Thyroid gland (tissue), 4 donors: ENCODE data around the gene GIGYF1. TPM values are rescaled to one million over a fixed set of nuclear protein-coding genes. Genes with fewer than 3 reads are reported as not detected.
"Not testable (repeated sequence)": the region's sequence is repeated elsewhere in the genome, so short reads cannot be mapped to it uniquely, and the experiment has no call there.

Experiments used
- DNase-seq, 2 donors: peaks; one replicate each; pipeline ENCODE4 v3.0.0-alpha.2; 2019
- H3K27ac ChIP-seq, 3 donors: fragments of 200-600 bp; sonication (generic); 1 replicate in 2 of 3; 2 replicates in 1 of 3; pipeline ENCODE4 v1.5.1; 2016 to 2019; ENCODE audit warnings: mild to moderate bottlenecking in 1 of 3, moderate library complexity in 1 of 3
- H3K27me3 ChIP-seq: fragments of 200-600 bp; sonication (generic); one replicate; pipeline ENCODE4 v1.5.1; 2019
- H3K36me3 ChIP-seq, 2 donors: fragments of 200-600 bp; sonication (generic); one replicate each; pipeline ENCODE4 v1.5.1; 2016 to 2019
- H3K4me1 ChIP-seq, 2 donors: fragments of 200-600 bp; sonication (generic); one replicate each; pipeline ENCODE4 v1.5.1; 2017 to 2019
- H3K4me3 ChIP-seq, 3 donors: fragments of 200-600 bp; sonication (generic); replicated peaks in 1 of 3; 1 replicate in 2 of 3; 2 replicates in 1 of 3; pipeline ENCODE4 v1.5.1; 2016; ENCODE audit warnings: mild to moderate bottlenecking in 1 of 3
- H3K9me3 ChIP-seq: fragments of 200-600 bp; sonication (generic); one replicate; pipeline ENCODE4 v1.5.1; 2017
- CTCF ChIP-seq, 6 experiments: fragments of 200-600 bp in 3 of 6; fragments of 450-650 bp in 3 of 6; sonication (generic) in 3 of 6; IDR thresholded peaks; one replicate each; pipeline ENCODE4 v1.5.1; 2016 to 2019; ENCODE audit warnings: antibody characterized with exemption in 6 of 6, mild to moderate bottlenecking in 2 of 6, inconsistent platforms in 1 of 6, moderate library complexity in 1 of 6
- POLR2A ChIP-seq, 2 donors: fragments of 450-650 bp; IDR thresholded peaks; one replicate each; pipeline ENCODE4 v1.6.1; 2017; ENCODE audit warnings: antibody characterized with exemption in 2 of 2, mild to moderate bottlenecking in 2 of 2, moderate library complexity in 1 of 2
- WGBS, 2 donors: methylation state at CpG; one replicate each; pipeline ENCODE4 v1.1.5; 2017; 5-methylcytosine and 5-hydroxymethylcytosine counted together
- intact Hi-C: fragments of 100-400 bp; cut with DNase I; formaldehyde crosslinking; loops from one replicate; pipeline ENCODE4 v1.15.1; 2023
- total RNA-seq, 4 donors: library from RNA; depleted of rRNA; stranded (reverse); fragments of >200 nt; gene quantifications; one replicate each; pipeline ENCODE4 v1.2.3, GENCODE V29; 2016

Gene GIGYF1
- total RNA-seq, 4 donors from 2014 or later, result 30.5 to 46.9 (median 35.3) TPM

GRCh38 chr7:100720279-100720670, 26.2 kb upstream of the GIGYF1 start, which contains the start of gene EPO:
Gene EPO (plus strand): TSS chr7:100720468. CDS start chr7:100720981, 513 bp downstream.
- no peak within 1 kb of the TSS for H3K4me3 ChIP-seq
- H3K36me3 ChIP-seq, result no peaks in the 10 kb centered on the region
- peaks cover 3 to 15% of the 10 kb centered on the region in 2 donors for H3K4me1 ChIP-seq
- peaks cover 8% of the 10 kb centered on the region for H3K27me3 ChIP-seq
- no peak for DNase-seq
- intact Hi-C loops, result loop anchor here (10.0 kb wide), 1 partner anchor 255 kb away; the partner anchor contains the start of gene SPACDR
- no peak within 1 kb of the TSS for H3K27ac ChIP-seq
- WGBS, 2 donors, result 0 to 4% methylated on average over 5 to 9 of the region's 21 CpGs
- no peaks in the 10 kb centered on the region for H3K9me3 ChIP-seq
- TF ChIP-seq CTCF (IDR thresholded peaks at IDR 0.05) (no peak), POLR2A (IDR thresholded peaks at IDR 0.05) (no peak)

GRCh38 chr7:100719523-100720278, 25.7 kb upstream of the GIGYF1 start:
- H3K27me3 ChIP-seq, result peaks cover 8% of the 10 kb centered on the region
- H3K36me3 ChIP-seq, result no peaks in the 10 kb centered on the region
- H3K9me3 ChIP-seq, result no peaks in the 10 kb centered on the region
- no peak for DNase-seq
- peaks cover 0 to 11% of the 10 kb centered on the region in 2 donors for H3K4me1 ChIP-seq
- no peak overlapping the region for H3K27ac ChIP-seq
- intact Hi-C loops, result loop anchor here (10.0 kb wide), 1 partner anchor 255 kb away; the partner anchor contains the start of gene SPACDR
- H3K4me3 ChIP-seq, result no peak overlapping the region
- no peak for TF ChIP-seq CTCF (IDR thresholded peaks at IDR 0.05)
- TF ChIP-seq POLR2A (IDR thresholded peaks at IDR 0.05), result no peak
- WGBS, 2 donors, result 37 to 39% methylated on average over 8 of the region's 8 CpGs

GRCh38 chr7:100717073-100717472, 23.0 kb upstream of the GIGYF1 start:
- intact Hi-C loops, H3K4me3 ChIP-seq, H3K27ac ChIP-seq, H3K9me3 ChIP-seq, H3K27me3 ChIP-seq, H3K36me3 ChIP-seq, DNase-seq: not testable (repeated sequence)
- H3K4me1 ChIP-seq, result peaks cover 0 to 11% of the 10 kb centered on the region in 2 donors
- WGBS, 2 donors, result 92 to 97% methylated on average over 2 of the region's 2 CpGs

- no peak for DNase-seq
- intact Hi-C loops, result no loop called here
- Histone ChIP-seq H3K27me3 (no peaks in the 10 kb centered on the region), H3K9me3 (no peaks in the 10 kb centered on the region), H3K4me1 (no peaks in the 10 kb centered on the region), H3K27ac (no peak overlapping the region), H3K36me3 (no peaks in the 10 kb centered on the region), H3K4me3 (no peak overlapping the region)
- WGBS, 2 donors, result 68 to 71% methylated on average over 3 to 6 of the region's 8 CpGs
- TF ChIP-seq POLR2A (IDR thresholded peaks at IDR 0.05) (no peak), CTCF (IDR thresholded peaks at IDR 0.05) (no peak)
Measured at GRCh38 chr7:100714725-100715124, 20.7 kb upstream of the GIGYF1 start.

GRCh38 chr7:100711369-100711768, 17.3 kb upstream of the GIGYF1 start:
- Histone ChIP-seq H3K4me1 (peaks cover 9 to 11% of the 10 kb centered on the region in 2 donors), H3K36me3 (no peaks in the 10 kb centered on the region), H3K4me3 (no peak overlapping the region), H3K27me3 (no peaks in the 10 kb centered on the region), H3K27ac (no peak overlapping the region), H3K9me3 (no peaks in the 10 kb centered on the region)
- TF ChIP-seq POLR2A (IDR thresholded peaks at IDR 0.05) (no peak), CTCF (IDR thresholded peaks at IDR 0.05) (no peak)
- no peak for DNase-seq
- WGBS, 2 donors, result 77 to 87% methylated on average over 8 to 11 of the region's 11 CpGs
- intact Hi-C loops, result no loop called here
